ENCODE data around the gene SPINK13.
A peak's percentile ranks its signal among the peaks of the same experiment; 100 is the strongest.
"Not testable (repeated sequence)": the region's sequence is repeated elsewhere in the genome, so short reads cannot be mapped to it uniquely, and the experiment has no call there.

SPINK13 gene

DNA sequence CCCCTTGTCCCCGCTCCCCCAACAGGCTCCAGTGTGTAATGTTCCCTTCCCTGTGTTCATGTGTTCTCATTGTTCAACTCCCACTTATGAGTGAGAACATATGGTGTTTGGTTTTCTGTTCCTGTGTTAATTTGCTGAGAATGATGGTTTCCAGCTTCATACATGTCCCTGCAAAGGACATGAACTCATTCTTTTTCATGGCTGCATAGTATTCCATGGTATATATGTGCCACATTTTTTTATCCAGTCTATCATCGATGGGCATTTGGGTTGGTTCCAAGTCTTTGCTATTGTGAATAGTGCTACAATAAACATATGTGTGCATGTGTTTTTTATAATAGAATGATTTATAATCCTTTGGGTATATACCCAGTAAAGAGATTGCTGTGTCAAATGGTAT, 6.5 kb downstream of the SPINK13 start:
- not testable (repeated sequence) for H3K4ac ChIP-seq (ENCODE audit: low read depth, low read length); H2BK120ac ChIP-seq (ENCODE audit: insufficient read depth, low read length, poor library complexity); H3K27me3 ChIP-seq (ENCODE audit: insufficient read depth, low read length); H3K4me3 ChIP-seq (ENCODE audit: low read depth, low read length); H3K4me2 ChIP-seq (ENCODE audit: low read length); H2AK5ac ChIP-seq (ENCODE audit: low read length); H3K79me2 ChIP-seq (ENCODE audit: control insufficient read depth, insufficient read depth, low read length, poor library complexity); H4K8ac ChIP-seq (ENCODE audit: low read depth, low read length); H2AFZ ChIP-seq (ENCODE audit: insufficient read depth, low read length, poor library complexity); H4K91ac ChIP-seq (ENCODE audit: low read depth, low read length); H3K18ac ChIP-seq (ENCODE audit: low read length); H2BK5ac ChIP-seq (ENCODE audit: low read depth, low read length, poor library complexity); H3K9ac ChIP-seq (ENCODE audit: low read length); H4K12ac ChIP-seq (ENCODE audit: low read depth, low read length); H3K36me3 ChIP-seq (ENCODE audit: control insufficient read depth in 1 of 2, insufficient read depth in 2 of 2, low read length in 2 of 2); H3K4me1 ChIP-seq (ENCODE audit: control insufficient read depth in 1 of 2, insufficient read depth in 2 of 2, low read length in 2 of 2); H2BK12ac ChIP-seq (ENCODE audit: low read length); H3K79me1 ChIP-seq (ENCODE audit: low read length); DNase-seq; H3K23ac ChIP-seq (ENCODE audit: low read length); H3K14ac ChIP-seq (ENCODE audit: low read length); H3K27ac ChIP-seq (ENCODE audit: low read depth, low read length); H3K9me3 ChIP-seq (ENCODE audit: insufficient read depth, low read depth, low read length)
- no CpG with 5 or more reads among the region's 2 CpGs for WGBS (ENCODE audit: extremely low coverage, insufficient coverage, insufficient read length)

DNA sequence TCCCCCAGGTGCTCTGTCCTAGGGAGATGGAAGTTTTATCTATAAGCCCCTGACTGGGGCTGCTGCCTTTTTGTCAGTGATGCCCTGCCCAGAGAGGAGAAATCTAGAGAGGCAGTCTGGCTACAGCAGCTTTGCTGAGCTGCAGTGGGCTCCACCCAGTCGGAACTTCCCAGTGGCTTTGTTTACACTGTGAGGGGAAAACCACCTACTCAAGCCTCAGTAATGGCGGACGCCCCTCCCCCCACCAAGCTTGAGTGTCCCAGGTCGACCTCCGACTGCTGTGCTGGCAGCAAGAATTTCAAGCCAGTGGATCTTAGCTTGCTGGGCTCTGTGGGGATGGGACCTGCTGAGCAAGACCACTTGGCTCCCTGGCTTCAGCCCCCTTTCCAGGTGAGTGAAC, 12.3 kb downstream of the SPINK13 start:
- not testable (repeated sequence) for H3K4me2 ChIP-seq (ENCODE audit: low read length); H2BK12ac ChIP-seq (ENCODE audit: low read length); H4K12ac ChIP-seq (ENCODE audit: low read depth, low read length); H3K4ac ChIP-seq (ENCODE audit: low read depth, low read length); H3K9me3 ChIP-seq (ENCODE audit: insufficient read depth, low read depth, low read length); H2AFZ ChIP-seq (ENCODE audit: insufficient read depth, low read length, poor library complexity); H2AK5ac ChIP-seq (ENCODE audit: low read length); H2BK5ac ChIP-seq (ENCODE audit: low read depth, low read length, poor library complexity); H3K9ac ChIP-seq (ENCODE audit: low read length); DNase-seq; H4K91ac ChIP-seq (ENCODE audit: low read depth, low read length); H3K79me1 ChIP-seq (ENCODE audit: low read length); H3K4me1 ChIP-seq (ENCODE audit: control insufficient read depth in 1 of 2, insufficient read depth in 2 of 2, low read length in 2 of 2); H3K23ac ChIP-seq (ENCODE audit: low read length); H3K14ac ChIP-seq (ENCODE audit: low read length); H3K27me3 ChIP-seq (ENCODE audit: insufficient read depth, low read length); H4K8ac ChIP-seq (ENCODE audit: low read depth, low read length); H3K79me2 ChIP-seq (ENCODE audit: control insufficient read depth, insufficient read depth, low read length, poor library complexity); H3K27ac ChIP-seq (ENCODE audit: low read depth, low read length); H3K36me3 ChIP-seq (ENCODE audit: control insufficient read depth in 1 of 2, insufficient read depth in 2 of 2, low read length in 2 of 2); H3K4me3 ChIP-seq (ENCODE audit: low read depth, low read length); H2BK120ac ChIP-seq (ENCODE audit: insufficient read depth, low read length, poor library complexity); H3K18ac ChIP-seq (ENCODE audit: low read length)
- WGBS (ENCODE audit: extremely low coverage, insufficient coverage, insufficient read length), result no CpG with 5 or more reads among the region's 5 CpGs

DNA sequence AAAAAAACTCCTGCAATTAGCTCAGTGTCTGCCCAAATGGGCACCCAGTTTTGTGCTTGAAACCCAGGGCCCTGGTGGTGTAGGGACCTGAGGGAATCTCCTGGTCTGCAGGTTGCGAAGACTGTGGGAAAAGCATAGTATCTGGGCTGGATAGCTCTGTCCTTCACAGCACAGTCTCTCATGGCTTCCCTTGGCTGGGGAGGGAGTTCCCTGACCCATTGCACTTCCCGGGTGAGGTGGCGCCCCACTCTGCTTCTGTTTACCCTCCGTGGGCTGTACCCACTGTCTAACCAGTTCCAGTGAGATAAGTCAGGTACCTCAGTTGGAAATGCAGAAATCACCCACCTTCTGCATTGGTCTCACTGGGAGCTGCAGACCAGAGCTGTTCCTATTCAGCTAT, 12.7 kb downstream of the SPINK13 start:
- WGBS (ENCODE audit: extremely low coverage, insufficient coverage, insufficient read length), result no CpG with 5 or more reads among the region's 4 CpGs

DNA sequence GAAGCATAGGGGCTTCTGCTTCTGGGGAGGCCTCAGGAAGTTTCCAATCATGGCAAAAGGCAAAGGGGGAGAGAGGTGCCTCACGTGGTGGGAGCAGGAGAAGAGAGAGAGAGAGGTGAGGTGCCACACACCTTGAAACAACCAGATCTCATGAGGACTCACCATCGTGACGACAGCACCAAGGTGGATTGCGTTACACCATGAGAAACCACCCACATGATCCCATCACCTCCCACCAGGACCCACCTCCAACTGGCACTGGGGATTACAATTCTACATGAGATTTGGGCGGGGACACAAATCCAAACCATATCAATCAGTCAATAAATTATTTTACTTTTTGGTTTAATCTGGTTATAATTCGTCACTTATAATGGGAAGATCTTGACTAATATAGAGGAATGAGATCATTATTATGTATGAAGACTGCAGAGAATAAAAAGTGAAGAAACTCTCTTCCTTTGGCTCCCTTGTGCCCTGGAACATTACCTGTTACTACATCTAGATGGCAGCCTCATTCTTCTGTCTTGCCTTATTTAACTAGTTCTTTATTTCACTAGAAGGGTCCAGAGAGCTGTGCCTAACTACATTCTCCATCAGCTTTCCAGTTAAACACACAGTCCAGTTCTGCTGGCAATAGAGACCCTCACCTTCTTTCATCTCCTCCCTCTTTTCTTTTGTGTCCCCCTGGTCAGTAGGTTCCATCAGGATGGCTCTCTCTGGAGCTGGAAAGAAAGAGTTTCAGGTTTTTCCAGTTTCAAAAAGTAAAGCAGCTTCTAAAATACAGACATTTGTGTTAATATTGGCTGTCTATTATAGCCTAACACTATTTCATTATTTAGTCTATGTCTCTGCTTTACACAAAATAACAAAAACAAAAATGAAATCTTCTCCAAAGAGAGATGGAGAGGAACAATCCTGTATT, 21.9 kb downstream of the SPINK13 start:
- H3K27ac ChIP-seq (ENCODE audit: low read depth, low read length), result no peak overlapping the region
- H3K79me1 ChIP-seq (ENCODE audit: low read length), result no peaks in the 10 kb centered on the region
- H2BK12ac ChIP-seq (ENCODE audit: low read length), result no peak overlapping the region
- H4K8ac ChIP-seq (ENCODE audit: low read depth, low read length), result no peak overlapping the region
- H3K18ac ChIP-seq (ENCODE audit: low read length), result no peak overlapping the region
- no peaks in the 10 kb centered on the region for H3K79me2 ChIP-seq (ENCODE audit: control insufficient read depth, insufficient read depth, low read length, poor library complexity)
- H3K36me3 ChIP-seq (ENCODE audit: control insufficient read depth in 1 of 2, insufficient read depth in 2 of 2, low read length in 2 of 2), result no peaks in the 10 kb centered on the region
- no peak overlapping the region for H2BK5ac ChIP-seq (ENCODE audit: low read depth, low read length, poor library complexity)
- no peak overlapping the region for H2AFZ ChIP-seq (ENCODE audit: insufficient read depth, low read length, poor library complexity)
- no peak overlapping the region for H4K91ac ChIP-seq (ENCODE audit: low read depth, low read length)
- no peak overlapping the region for H3K14ac ChIP-seq (ENCODE audit: low read length)
- H2BK120ac ChIP-seq (ENCODE audit: insufficient read depth, low read length, poor library complexity), result no peak overlapping the region
- H3K9ac ChIP-seq (ENCODE audit: low read length), result no peak overlapping the region
- WGBS (ENCODE audit: extremely low coverage, insufficient coverage, insufficient read length), result no CpG with 5 or more reads among the region's 6 CpGs
- no peak overlapping the region for H3K4me3 ChIP-seq (ENCODE audit: low read depth, low read length)
- H3K4me1 ChIP-seq (ENCODE audit: control insufficient read depth in 1 of 2, insufficient read depth in 2 of 2, low read length in 2 of 2), result no peaks in the 10 kb centered on the region
- no peaks in the 10 kb centered on the region for H3K27me3 ChIP-seq (ENCODE audit: insufficient read depth, low read length)
- DNase-seq, result peak in 1 of 2 donors; percentile 13
- H2AK5ac ChIP-seq (ENCODE audit: low read length), result no peak overlapping the region
- H3K4me2 ChIP-seq (ENCODE audit: low read length), result no peak overlapping the region
- H4K12ac ChIP-seq (ENCODE audit: low read depth, low read length), result no peak overlapping the region
- H3K4ac ChIP-seq (ENCODE audit: low read depth, low read length), result no peak overlapping the region
- no peaks in the 10 kb centered on the region for H3K9me3 ChIP-seq (ENCODE audit: insufficient read depth, low read depth, low read length)
- H3K23ac ChIP-seq (ENCODE audit: low read length), result no peak overlapping the region

More for the DNA sequence above, 12.7 kb downstream of the SPINK13 start:
- H3K14ac ChIP-seq (ENCODE audit: low read length); H3K27ac ChIP-seq (ENCODE audit: low read depth, low read length); H4K8ac ChIP-seq (ENCODE audit: low read depth, low read length); H4K91ac ChIP-seq (ENCODE audit: low read depth, low read length); H3K9ac ChIP-seq (ENCODE audit: low read length); H3K79me1 ChIP-seq (ENCODE audit: low read length); H2BK12ac ChIP-seq (ENCODE audit: low read length); H2AK5ac ChIP-seq (ENCODE audit: low read length); H3K23ac ChIP-seq (ENCODE audit: low read length); H2BK120ac ChIP-seq (ENCODE audit: insufficient read depth, low read length, poor library complexity); H3K9me3 ChIP-seq (ENCODE audit: insufficient read depth, low read depth, low read length); DNase-seq; H3K27me3 ChIP-seq (ENCODE audit: insufficient read depth, low read length); H3K79me2 ChIP-seq (ENCODE audit: control insufficient read depth, insufficient read depth, low read length, poor library complexity); H3K18ac ChIP-seq (ENCODE audit: low read length); H3K4me3 ChIP-seq (ENCODE audit: low read depth, low read length); H4K12ac ChIP-seq (ENCODE audit: low read depth, low read length); H2AFZ ChIP-seq (ENCODE audit: insufficient read depth, low read length, poor library complexity); H3K4ac ChIP-seq (ENCODE audit: low read depth, low read length); H2BK5ac ChIP-seq (ENCODE audit: low read depth, low read length, poor library complexity); H3K36me3 ChIP-seq (ENCODE audit: control insufficient read depth in 1 of 2, insufficient read depth in 2 of 2, low read length in 2 of 2); H3K4me2 ChIP-seq (ENCODE audit: low read length); H3K4me1 ChIP-seq (ENCODE audit: control insufficient read depth in 1 of 2, insufficient read depth in 2 of 2, low read length in 2 of 2): not testable (repeated sequence)

Measured in trophoblast cell (in vitro differentiated cells and primary cell).